Duodenal mucosa (tissue), 2 donors: ENCODE results near the gene HOMER2.

Source experiments
- H3K27ac ChIP-seq: one replicate; pipeline ENCODE4 v1.7.0; 2013; ENCODE audit warnings: low read depth, low read length
- H3K27me3 ChIP-seq, 2 donors: one replicate each; pipeline ENCODE4 v1.7.0; 2013; ENCODE audit warnings: low read length in 2 of 2, control low read depth in 1 of 2; ENCODE audit not compliant: insufficient read depth in 2 of 2, control insufficient read depth in 1 of 2
- H3K36me3 ChIP-seq, 2 donors: one replicate each; pipeline ENCODE4 v1.7.0; 2013; ENCODE audit warnings: low read length in 2 of 2, control low read depth in 1 of 2; ENCODE audit not compliant: insufficient read depth in 2 of 2, control insufficient read depth in 1 of 2
- H3K4me1 ChIP-seq, 2 donors: one replicate each; pipeline ENCODE4 v1.7.0; 2013; ENCODE audit warnings: low read length in 2 of 2, control low read depth in 1 of 2; ENCODE audit not compliant: insufficient read depth in 2 of 2, control insufficient read depth in 1 of 2
- H3K4me3 ChIP-seq, 2 donors: one replicate each; pipeline ENCODE4 v1.7.0; 2013; ENCODE audit warnings: low read length in 2 of 2, low read depth in 1 of 2
- H3K9ac ChIP-seq, 2 donors: one replicate each; pipeline ENCODE4 v1.7.0; 2013; ENCODE audit warnings: low read length in 2 of 2, low read depth in 1 of 2
- H3K9me3 ChIP-seq, 2 donors: one replicate each; pipeline ENCODE4 v1.7.0; 2013; ENCODE audit warnings: low read length in 2 of 2, control low read depth in 1 of 2; ENCODE audit not compliant: control insufficient read depth in 1 of 2

HOMER2 gene

GRCh38 chr15:82808634-82809041 is 143.9 kb downstream of the HOMER2 start:
- Histone ChIP-seq H3K27me3 (no peaks in the 10 kb centered on the region), H3K9ac (peak overlapping the region in 1 of 2 donors; percentile 33), H3K4me1 (peaks cover 0 to 16% of the 10 kb centered on the region in 2 donors), H3K36me3 (peaks cover 0 to 6% of the 10 kb centered on the region in 2 donors), H3K4me3 (peak overlapping the region; percentile 65 to 73), H3K9me3 (no peaks in the 10 kb centered on the region), H3K27ac (no peak overlapping the region)

GRCh38 chr15:82807920-82808633 is 144.4 kb downstream of the HOMER2 start:
- Histone ChIP-seq H3K4me3 (no peak overlapping the region), H3K27me3 (no peaks in the 10 kb centered on the region), H3K9ac (no peak overlapping the region), H3K27ac (no peak overlapping the region), H3K4me1 (peaks cover 0 to 13% of the 10 kb centered on the region in 2 donors), H3K9me3 (no peaks in the 10 kb centered on the region), H3K36me3 (peaks cover 0 to 2% of the 10 kb centered on the region in 2 donors)

DNA sequence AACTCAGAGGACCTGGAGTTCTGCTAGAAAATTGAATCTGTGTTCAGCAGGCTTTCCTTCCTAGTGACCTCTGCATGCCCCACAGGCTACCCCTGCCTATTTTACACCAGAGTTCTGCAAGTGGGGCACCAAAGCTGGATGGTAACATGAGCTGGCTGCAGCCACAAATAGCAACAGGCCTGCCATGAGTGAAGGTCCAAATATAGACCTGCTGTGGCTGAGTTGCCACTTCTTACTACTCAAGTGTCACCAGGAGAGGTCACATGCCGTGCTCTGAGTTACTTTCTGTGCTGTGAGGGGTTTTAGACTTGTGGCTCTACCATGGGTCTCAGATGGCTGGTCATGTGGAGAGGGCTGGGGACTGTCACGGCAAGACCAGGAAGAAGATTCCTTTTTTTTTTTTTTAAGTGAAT is 146.5 kb downstream of the HOMER2 start, which contains the start of gene FSD2:
Gene FSD2 (minus strand): TSS at position 76 of the 413 bp plus-strand sequence. CDS start 18,679 bp downstream, outside the sequence.
- Histone ChIP-seq H3K9me3 (no peaks in the 10 kb centered on the region), H3K4me3 (no peak within 1 kb of the TSS), H3K36me3 (no peaks in the 10 kb centered on the region), H3K27ac (no peak within 1 kb of the TSS), H3K27me3 (no peaks in the 10 kb centered on the region), H3K9ac (no peak within 1 kb of the TSS), H3K4me1 (peaks cover 0 to 10% of the 10 kb centered on the region in 2 donors)

DNA sequence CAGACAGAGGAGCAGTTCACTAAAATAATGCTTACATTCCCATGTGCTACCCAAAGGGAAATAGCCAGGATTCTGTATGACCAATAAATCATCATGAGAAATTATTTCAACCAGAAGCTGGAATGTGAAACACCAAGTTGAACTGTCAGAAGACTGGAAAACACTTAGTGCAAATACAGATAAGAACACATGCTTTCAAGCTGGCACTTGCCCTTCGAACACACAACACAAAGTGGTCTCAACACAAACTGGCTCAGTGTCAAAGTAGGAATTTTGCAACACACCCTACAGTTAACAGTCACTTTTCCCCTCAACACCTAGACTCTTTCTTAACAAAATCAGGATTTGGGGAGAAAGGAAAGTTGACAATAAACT is 148.0 kb downstream of the HOMER2 start:
- no peak overlapping the region for H3K9ac ChIP-seq
- H3K4me3 ChIP-seq, result no peak overlapping the region
- peaks cover 0 to 7% of the 10 kb centered on the region in 2 donors for H3K4me1 ChIP-seq
- H3K27me3 ChIP-seq, result no peaks in the 10 kb centered on the region
- no peaks in the 10 kb centered on the region for H3K36me3 ChIP-seq
- H3K27ac ChIP-seq, result no peak overlapping the region
- H3K9me3 ChIP-seq, result no peaks in the 10 kb centered on the region

- Histone ChIP-seq H3K36me3 (no peaks in the 10 kb centered on the region), H3K27ac (no peak overlapping the region), H3K4me3 (no peak overlapping the region), H3K9me3 (no peaks in the 10 kb centered on the region), H3K4me1 (peaks cover 0 to 4% of the 10 kb centered on the region in 2 donors), H3K9ac (no peak overlapping the region), H3K27me3 (peaks cover 0 to 4% of the 10 kb centered on the region in 2 donors)
These were observed 148.5 kb downstream of the HOMER2 start for GRCh38 chr15:82803793-82804574.

DNA sequence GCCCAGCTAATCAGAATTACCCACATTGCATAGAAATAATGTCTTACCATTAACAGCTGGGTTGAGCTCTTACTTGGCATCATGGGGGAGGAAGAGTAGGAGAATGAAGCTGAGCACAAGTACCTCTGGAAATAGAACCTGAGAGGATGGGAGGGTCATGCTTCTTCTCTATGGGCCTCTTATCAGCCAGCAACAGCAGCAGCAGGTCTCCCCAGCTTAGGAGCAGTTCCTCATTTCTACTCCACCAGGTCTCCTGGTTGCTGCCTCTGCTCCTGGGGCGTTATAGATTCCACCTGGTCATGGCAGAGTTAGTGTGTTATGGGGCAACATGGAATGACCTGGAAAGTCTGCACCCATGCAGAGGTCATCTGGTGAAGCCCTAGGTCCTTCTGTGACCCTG is 150.0 kb downstream of the HOMER2 start:
- H3K9me3 ChIP-seq, result no peaks in the 10 kb centered on the region
- H3K27ac ChIP-seq, result no peak overlapping the region
- H3K27me3 ChIP-seq, result peaks cover 0 to 4% of the 10 kb centered on the region in 2 donors
- no peaks in the 10 kb centered on the region for H3K36me3 ChIP-seq
- no peak overlapping the region for H3K9ac ChIP-seq
- no peaks in the 10 kb centered on the region for H3K4me1 ChIP-seq
- no peak overlapping the region for H3K4me3 ChIP-seq

GRCh38 chr15:82799183-82799841 is 153.2 kb downstream of the HOMER2 start:
- H3K27me3 ChIP-seq, result peaks cover 0 to 4% of the 10 kb centered on the region in 2 donors
- H3K36me3 ChIP-seq, result no peaks in the 10 kb centered on the region
- no peak overlapping the region for H3K4me3 ChIP-seq
- no peaks in the 10 kb centered on the region for H3K9me3 ChIP-seq
- no peak overlapping the region for H3K9ac ChIP-seq
- H3K4me1 ChIP-seq, result no peaks in the 10 kb centered on the region
- H3K27ac ChIP-seq, result no peak overlapping the region
